ENCODE measurements around the gene TMEM25.

The TMEM25 gene

DNA sequence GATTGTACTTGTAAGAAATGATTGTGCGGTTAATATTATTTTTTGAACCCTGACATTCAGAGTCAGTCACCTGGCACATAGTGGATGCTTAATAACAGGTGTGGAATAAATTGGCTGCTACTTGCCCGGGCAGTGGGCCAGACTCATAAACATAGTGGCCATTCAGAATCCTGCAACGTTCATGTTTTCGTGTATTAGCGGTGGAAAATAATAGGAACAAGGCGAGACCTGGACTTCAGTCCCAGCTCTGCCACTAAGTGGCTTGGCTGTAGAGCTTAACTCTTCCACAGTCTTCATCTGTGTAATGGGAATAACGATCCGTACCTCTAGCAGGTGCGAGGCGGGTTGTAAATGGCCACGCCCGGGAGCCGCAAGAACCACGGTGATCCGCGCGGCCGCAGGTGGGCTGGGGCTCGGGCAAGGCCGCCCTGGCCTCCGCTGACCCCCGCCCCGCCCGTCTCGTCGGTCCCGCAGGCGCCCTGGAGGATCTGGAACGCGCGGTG lies 761 bp upstream of the TMEM25 start:
- TF ChIP-seq POLR2AphosphoS5 (IDR thresholded peaks at IDR 0.05; ENCODE audit: low read depth, low read length): no peak

DNA sequence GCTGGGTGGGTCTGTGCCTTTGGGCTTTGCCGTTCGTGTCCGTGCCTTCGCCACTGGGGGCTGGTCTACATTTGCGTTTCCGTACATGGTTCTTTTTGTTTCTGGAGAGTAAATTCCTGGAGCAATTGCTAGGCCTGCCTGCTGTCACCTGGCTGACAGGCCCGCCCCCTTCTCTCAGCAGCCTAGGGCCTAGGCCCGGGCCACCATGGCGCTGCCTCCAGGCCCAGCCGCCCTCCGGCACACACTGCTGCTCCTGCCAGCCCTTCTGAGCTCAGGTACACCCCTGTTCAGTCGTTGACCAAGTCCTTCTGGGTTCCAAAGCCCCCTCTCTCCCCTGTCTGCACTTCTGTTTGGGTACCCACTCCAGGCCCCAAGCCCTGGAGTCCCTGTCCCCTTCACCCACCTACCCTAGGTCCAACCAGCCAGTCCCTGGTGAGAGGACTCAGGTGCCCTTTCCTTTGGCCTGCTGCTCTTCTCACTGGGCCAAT lies 649 bp downstream of the TMEM25 start:
- TF ChIP-seq, protein P1, sequence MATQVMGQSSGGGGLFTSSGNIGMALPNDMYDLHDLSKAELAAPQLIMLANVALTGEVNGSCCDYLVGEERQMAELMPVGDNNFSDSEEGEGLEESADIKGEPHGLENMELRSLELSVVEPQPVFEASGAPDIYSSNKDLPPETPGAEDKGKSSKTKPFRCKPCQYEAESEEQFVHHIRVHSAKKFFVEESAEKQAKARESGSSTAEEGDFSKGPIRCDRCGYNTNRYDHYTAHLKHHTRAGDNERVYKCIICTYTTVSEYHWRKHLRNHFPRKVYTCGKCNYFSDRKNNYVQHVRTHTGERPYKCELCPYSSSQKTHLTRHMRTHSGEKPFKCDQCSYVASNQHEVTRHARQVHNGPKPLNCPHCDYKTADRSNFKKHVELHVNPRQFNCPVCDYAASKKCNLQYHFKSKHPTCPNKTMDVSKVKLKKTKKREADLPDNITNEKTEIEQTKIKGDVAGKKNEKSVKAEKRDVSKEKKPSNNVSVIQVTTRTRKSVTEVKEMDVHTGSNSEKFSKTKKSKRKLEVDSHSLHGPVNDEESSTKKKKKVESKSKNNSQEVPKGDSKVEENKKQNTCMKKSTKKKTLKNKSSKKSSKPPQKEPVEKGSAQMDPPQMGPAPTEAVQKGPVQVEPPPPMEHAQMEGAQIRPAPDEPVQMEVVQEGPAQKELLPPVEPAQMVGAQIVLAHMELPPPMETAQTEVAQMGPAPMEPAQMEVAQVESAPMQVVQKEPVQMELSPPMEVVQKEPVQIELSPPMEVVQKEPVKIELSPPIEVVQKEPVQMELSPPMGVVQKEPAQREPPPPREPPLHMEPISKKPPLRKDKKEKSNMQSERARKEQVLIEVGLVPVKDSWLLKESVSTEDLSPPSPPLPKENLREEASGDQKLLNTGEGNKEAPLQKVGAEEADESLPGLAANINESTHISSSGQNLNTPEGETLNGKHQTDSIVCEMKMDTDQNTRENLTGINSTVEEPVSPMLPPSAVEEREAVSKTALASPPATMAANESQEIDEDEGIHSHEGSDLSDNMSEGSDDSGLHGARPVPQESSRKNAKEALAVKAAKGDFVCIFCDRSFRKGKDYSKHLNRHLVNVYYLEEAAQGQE (IDR thresholded peaks at IDR 0.05; ENCODE audit: insufficient read depth in 1 of 2, low read depth in 2 of 2, low read length in 2 of 2): no peak
- TF ChIP-seq FOXP2 (optimal IDR thresholded peaks at IDR 0.05; ENCODE audit: borderline replicate concordance, extremely low read depth, extremely low read length, insufficient read depth) (no peak), TAF1 (IDR thresholded peaks at IDR 0.05; ENCODE audit: borderline replicate concordance, insufficient read depth, low read length) (no peak), POLR2AphosphoS5 (IDR thresholded peaks at IDR 0.05; ENCODE audit: low read depth, low read length) (no peak)

DNA sequence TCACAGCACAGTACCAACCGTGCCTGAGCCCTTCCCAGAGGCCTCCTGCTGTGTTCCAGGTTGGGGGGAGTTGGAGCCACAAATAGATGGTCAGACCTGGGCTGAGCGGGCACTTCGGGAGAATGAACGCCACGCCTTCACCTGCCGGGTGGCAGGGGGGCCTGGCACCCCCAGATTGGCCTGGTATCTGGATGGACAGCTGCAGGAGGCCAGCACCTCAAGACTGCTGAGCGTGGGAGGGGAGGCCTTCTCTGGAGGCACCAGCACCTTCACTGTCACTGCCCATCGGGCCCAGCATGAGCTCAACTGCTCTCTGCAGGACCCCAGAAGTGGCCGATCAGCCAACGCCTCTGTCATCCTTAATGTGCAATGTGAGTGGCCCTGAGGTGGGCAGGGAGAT lies 1.1 kb downstream of the TMEM25 start:
- TF ChIP-seq SIN3A (IDR thresholded peaks at IDR 0.05; ENCODE audit: borderline replicate concordance, insufficient read depth, low read length): no peak
- no peak for TF ChIP-seq POLR2AphosphoS5 (IDR thresholded peaks at IDR 0.05; ENCODE audit: low read depth, low read length)
- TF ChIP-seq, protein P1 (IDR thresholded peaks at IDR 0.05; ENCODE audit: insufficient read depth in 1 of 2, low read depth in 2 of 2, low read length in 2 of 2): no peak
- TF ChIP-seq TAF1 (IDR thresholded peaks at IDR 0.05; ENCODE audit: borderline replicate concordance, insufficient read depth, low read length): no peak
- no peak for TF ChIP-seq FOXP2 (optimal IDR thresholded peaks at IDR 0.05; ENCODE audit: borderline replicate concordance, extremely low read depth, extremely low read length, insufficient read depth)

DNA sequence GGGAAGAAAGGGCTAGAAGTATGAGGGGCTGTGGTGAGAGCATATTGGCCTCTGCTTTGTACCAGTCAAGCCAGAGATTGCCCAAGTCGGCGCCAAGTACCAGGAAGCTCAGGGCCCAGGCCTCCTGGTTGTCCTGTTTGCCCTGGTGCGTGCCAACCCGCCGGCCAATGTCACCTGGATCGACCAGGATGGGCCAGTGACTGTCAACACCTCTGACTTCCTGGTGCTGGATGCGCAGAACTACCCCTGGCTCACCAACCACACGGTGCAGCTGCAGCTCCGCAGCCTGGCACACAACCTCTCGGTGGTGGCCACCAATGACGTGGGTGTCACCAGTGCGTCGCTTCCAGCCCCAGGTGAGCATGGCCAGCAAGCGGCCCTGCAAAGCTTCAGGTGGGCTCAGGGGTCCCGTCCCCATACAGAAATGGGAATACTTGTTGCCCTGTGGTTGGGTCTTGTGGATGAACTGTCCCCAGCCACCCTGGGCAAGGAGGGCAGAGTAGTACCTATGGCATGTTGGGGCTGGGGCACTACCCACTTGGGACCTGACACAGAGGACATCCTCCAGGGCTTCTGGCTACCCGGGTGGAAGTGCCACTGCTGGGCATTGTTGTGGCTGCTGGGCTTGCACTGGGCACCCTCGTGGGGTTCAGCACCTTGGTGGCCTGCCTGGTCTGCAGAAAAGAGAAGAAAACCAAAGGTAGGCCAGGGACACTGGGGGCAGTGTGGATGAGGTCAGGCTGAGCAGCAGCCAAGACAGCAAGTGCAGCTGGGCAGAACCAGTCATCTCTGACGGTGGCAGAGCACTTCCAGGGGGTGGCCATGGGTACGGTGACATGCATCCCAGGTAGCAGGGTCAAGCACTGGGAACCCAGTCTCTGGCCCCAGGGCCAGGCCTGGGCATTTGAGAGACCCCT lies 2.1 kb downstream of the TMEM25 start:
- TF ChIP-seq POLR2AphosphoS5 (IDR thresholded peaks at IDR 0.05; ENCODE audit: low read depth, low read length) (no peak), FOXP2 (optimal IDR thresholded peaks at IDR 0.05; ENCODE audit: borderline replicate concordance, extremely low read depth, extremely low read length, insufficient read depth) (no peak), SIN3A (IDR thresholded peaks at IDR 0.05; ENCODE audit: borderline replicate concordance, insufficient read depth, low read length) (no peak), TAF1 (IDR thresholded peaks at IDR 0.05; ENCODE audit: borderline replicate concordance, insufficient read depth, low read length) (no peak)
- TF ChIP-seq, protein P1 (IDR thresholded peaks at IDR 0.05; ENCODE audit: insufficient read depth in 1 of 2, low read depth in 2 of 2, low read length in 2 of 2): no peak

DNA sequence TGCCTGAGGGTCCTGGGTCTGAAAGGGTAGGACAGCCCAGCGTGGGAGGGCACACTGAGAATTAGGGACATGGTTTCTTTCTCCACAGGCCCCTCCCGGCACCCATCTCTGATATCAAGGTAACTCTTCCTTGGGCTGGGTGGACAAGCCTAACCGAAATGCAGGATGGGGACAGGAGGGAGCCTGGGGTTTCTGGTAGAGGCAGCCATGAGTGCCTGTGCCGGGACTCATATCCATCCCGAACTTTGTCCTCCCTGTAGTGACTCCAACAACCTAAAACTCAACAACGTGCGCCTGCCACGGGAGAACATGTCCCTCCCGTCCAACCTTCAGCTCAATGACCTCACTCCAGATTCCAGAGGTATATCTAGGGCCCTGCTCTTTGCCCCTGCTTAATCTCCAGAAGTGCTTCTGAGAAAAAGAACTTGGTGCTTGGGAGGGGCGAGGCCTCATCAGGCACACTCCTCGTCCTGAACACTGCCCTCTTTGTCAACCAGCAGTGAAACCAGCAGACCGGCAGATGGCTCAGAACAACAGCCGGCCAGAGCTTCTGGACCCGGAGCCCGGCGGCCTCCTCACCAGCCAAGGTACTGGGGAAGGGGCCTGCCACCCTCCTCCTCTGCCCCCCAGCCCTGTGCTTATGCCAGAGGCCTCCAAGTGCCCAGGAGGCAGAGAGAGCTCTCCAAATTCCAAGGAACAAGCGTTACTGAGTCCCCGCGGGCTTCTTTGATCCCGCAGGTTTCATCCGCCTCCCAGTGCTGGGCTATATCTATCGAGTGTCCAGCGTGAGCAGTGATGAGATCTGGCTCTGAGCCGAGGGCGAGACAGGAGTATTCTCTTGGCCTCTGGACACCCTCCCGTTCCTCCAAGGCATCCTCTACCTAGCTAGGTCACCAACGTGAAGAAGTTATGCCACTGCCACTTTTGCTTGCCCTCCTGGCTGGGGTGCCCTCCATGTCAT lies 3.1 kb downstream of the TMEM25 start:
- TF ChIP-seq TAF1 (IDR thresholded peaks at IDR 0.05; ENCODE audit: borderline replicate concordance, insufficient read depth, low read length) (no peak), POLR2AphosphoS5 (IDR thresholded peaks at IDR 0.05; ENCODE audit: low read depth, low read length) (no peak), SIN3A (IDR thresholded peaks at IDR 0.05; ENCODE audit: borderline replicate concordance, insufficient read depth, low read length) (no peak), FOXP2 (optimal IDR thresholded peaks at IDR 0.05; ENCODE audit: borderline replicate concordance, extremely low read depth, extremely low read length, insufficient read depth) (no peak)
- TF ChIP-seq, protein P1 (IDR thresholded peaks at IDR 0.05; ENCODE audit: insufficient read depth in 1 of 2, low read depth in 2 of 2, low read length in 2 of 2): no peak
